Putamen (tissue), 1 donor: Measurements from ENCODE around the gene GPER1.
"Not testable (repeated sequence)": the region's sequence is repeated elsewhere in the genome, so short reads cannot be mapped to it uniquely, and the experiment has no call there.

ENCODE experiments used
- DNase-seq: peaks from one replicate; pipeline ENCODE4 v3.0.0-alpha.2; 2016; ENCODE audit warnings: low spot score

GPER1 gene

GRCh38 chr7:1070544-1071011 is 17.3 kb upstream of the GPER1 start:
- DNase-seq, result no peak

- DNase-seq, result no peak
Observed at GRCh38 chr7:1071731-1072254, 16.1 kb upstream of the GPER1 start.

- DNase-seq, result no peak
Observed at GRCh38 chr7:1073142-1073977, 14.6 kb upstream of the GPER1 start.

- DNase-seq, result not testable (repeated sequence)
Observed at GRCh38 chr7:1074018-1074417, 13.9 kb upstream of the GPER1 start.

GRCh38 chr7:1074593-1075431 is 13.1 kb upstream of the GPER1 start:
- no peak for DNase-seq

GRCh38 chr7:1076184-1077072 is 11.5 kb upstream of the GPER1 start:
- no peak for DNase-seq

- DNase-seq, result no peak
Observed at GRCh38 chr7:1078519-1078918, 9.4 kb upstream of the GPER1 start.

GRCh38 chr7:1078985-1079384 is 8.9 kb upstream of the GPER1 start:
- DNase-seq, result no peak

GRCh38 chr7:1079546-1079945 is 8.4 kb upstream of the GPER1 start:
- DNase-seq, result no peak

GRCh38 chr7:1080252-1080920 is 7.5 kb upstream of the GPER1 start:
- DNase-seq, result no peak

- no peak for DNase-seq
Observed at GRCh38 chr7:1080921-1081255, 7.0 kb upstream of the GPER1 start.

- no peak for DNase-seq
Observed at GRCh38 chr7:1081336-1081735, 6.6 kb upstream of the GPER1 start.

GRCh38 chr7:1081931-1082401 is 5.9 kb upstream of the GPER1 start:
- DNase-seq, result no peak

- no peak for DNase-seq
Observed at GRCh38 chr7:1083729-1084657, 3.9 kb upstream of the GPER1 start.

- no peak for DNase-seq
Observed at GRCh38 chr7:1085266-1085665, 2.6 kb upstream of the GPER1 start.

GRCh38 chr7:1085910-1086421 is 1.9 kb upstream of the GPER1 start:
- no peak for DNase-seq

- DNase-seq, result no peak
Observed at GRCh38 chr7:1086588-1087464, 1.1 kb upstream of the GPER1 start.

- DNase-seq, result no peak
Observed at GRCh38 chr7:1087465-1087814, 473 bp upstream of the GPER1 start.

- no peak for DNase-seq
Observed at GRCh38 chr7:1090236-1090635, 2.3 kb downstream of the GPER1 start.
